Measurements from ENCODE around the gene SPEN. TPM values are rescaled to one million over a fixed set of nuclear protein-coding genes. Genes with fewer than 3 reads are reported as not detected.
"Not testable (repeated sequence)": the region's sequence is repeated elsewhere in the genome, so short reads cannot be mapped to it uniquely, and the experiment has no call there.

Gene SPEN
- total RNA-seq, 4 donors from 2014 or later, result 18.8 to 104 (median 73.8) TPM

DNA sequence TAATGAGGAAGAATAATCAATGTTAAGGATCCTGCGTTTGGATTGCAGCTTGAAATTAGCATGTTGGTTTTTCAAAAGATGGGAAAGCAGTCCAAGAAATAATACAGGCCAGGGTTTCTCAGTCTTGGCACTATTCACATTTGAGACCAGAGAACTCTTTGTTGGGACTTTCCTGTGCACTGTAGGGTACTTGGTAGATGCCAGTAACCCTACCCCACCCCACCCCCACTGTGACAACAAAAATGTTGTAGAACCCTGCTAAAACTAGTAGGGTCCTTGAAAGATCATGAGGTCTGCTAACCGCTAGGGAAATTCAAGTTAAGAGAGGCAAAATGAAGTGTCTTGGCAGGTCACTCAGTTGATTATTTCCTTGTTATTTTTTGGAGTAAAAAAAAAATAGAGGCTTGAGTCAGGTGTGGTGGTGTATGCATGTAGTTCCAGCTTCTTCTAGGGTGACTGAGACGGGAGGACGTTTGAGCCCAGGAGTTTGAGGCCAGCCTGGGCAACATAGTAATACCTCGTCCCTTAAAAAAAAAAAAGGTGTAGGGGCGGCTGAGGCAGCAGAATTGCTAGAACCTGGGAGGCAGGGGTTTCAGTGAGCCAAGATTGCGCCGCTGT is 53.3 kb downstream of the SPEN start:
- Histone ChIP-seq H3K36me3 (no peaks in the 10 kb centered on the region), H3K4me3 (no peak overlapping the region), H3K27ac (no peak overlapping the region), H3K27me3 (no peaks in the 10 kb centered on the region), H3K4me1 (no peaks in the 10 kb centered on the region), H3K9me3 (no peaks in the 10 kb centered on the region)
- no peak for TF ChIP-seq POLR2A (IDR thresholded peaks at IDR 0.05)
- TF ChIP-seq, protein P1, sequence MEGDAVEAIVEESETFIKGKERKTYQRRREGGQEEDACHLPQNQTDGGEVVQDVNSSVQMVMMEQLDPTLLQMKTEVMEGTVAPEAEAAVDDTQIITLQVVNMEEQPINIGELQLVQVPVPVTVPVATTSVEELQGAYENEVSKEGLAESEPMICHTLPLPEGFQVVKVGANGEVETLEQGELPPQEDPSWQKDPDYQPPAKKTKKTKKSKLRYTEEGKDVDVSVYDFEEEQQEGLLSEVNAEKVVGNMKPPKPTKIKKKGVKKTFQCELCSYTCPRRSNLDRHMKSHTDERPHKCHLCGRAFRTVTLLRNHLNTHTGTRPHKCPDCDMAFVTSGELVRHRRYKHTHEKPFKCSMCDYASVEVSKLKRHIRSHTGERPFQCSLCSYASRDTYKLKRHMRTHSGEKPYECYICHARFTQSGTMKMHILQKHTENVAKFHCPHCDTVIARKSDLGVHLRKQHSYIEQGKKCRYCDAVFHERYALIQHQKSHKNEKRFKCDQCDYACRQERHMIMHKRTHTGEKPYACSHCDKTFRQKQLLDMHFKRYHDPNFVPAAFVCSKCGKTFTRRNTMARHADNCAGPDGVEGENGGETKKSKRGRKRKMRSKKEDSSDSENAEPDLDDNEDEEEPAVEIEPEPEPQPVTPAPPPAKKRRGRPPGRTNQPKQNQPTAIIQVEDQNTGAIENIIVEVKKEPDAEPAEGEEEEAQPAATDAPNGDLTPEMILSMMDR (IDR thresholded peaks at IDR 0.05), result no peak
- intact Hi-C loops (cut with DNase I; ENCODE audit: low total_unique reads), result no loop called here
- no peak for DNase-seq

DNA sequence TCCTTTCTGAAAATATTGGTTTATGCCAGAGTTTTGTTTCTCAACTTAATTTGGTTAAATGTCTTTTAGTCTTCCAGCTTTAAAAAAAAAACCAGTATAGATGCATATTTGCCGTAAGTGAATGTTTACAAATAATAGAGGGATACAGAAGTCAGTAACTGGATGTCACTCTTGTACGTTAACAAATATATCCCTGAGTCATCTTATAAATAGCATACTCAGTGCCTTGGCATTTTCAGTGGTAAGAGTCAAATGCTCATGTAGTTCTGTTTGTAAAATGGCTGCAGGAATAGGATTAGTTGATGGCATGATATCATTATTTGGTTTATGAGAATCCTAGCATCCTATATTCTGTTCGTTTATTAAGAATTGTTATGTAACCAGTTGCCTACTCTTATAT is 55.4 kb downstream of the SPEN start:
- Histone ChIP-seq H3K4me3 (no peak overlapping the region), H3K4me1 (peaks cover 0 to 4% of the 10 kb centered on the region in 2 donors)
- no peak for TF ChIP-seq POLR2A (IDR thresholded peaks at IDR 0.05)
- TF ChIP-seq, protein P1 (IDR thresholded peaks at IDR 0.05), result no peak

DNA sequence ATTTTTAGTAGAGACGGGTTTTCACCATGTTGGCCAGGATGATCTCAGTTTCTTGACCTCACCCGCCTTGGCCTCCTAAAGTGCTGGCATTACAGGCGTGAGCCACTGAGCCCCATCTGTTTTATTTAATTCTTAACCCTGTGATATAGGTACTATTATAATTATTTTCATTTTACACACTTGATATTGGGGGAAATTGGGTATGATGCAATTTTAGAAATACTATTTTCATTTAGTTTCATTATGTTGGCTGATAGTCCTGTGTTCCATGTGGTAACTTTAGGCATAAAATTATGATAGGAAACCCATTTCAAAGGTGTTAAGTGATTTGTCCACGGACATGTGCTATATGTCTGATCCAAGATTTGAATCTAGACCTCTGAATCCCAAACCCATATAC is 61.1 kb downstream of the SPEN start:
- Histone ChIP-seq H3K27ac (no peak overlapping the region), H3K36me3 (no peaks in the 10 kb centered on the region), H3K9me3 (no peaks in the 10 kb centered on the region), H3K4me3 (no peak overlapping the region), H3K27me3 (no peaks in the 10 kb centered on the region), H3K4me1 (peaks cover 0 to 4% of the 10 kb centered on the region in 2 donors)
- intact Hi-C loops (cut with DNase I; ENCODE audit: low total_unique reads), result no loop called here
- DNase-seq, result no peak
- TF ChIP-seq POLR2A (IDR thresholded peaks at IDR 0.05), result no peak
- TF ChIP-seq, protein P1 (IDR thresholded peaks at IDR 0.05), result no peak

More for the DNA sequence above, 55.4 kb downstream of the SPEN start:
- no peaks in the 10 kb centered on the region for H3K36me3 ChIP-seq
- no peak for DNase-seq
- H3K27ac ChIP-seq, result no peak overlapping the region
- intact Hi-C loops (cut with DNase I; ENCODE audit: low total_unique reads), result no loop called here
- no peaks in the 10 kb centered on the region for H3K9me3 ChIP-seq
- H3K27me3 ChIP-seq, result no peaks in the 10 kb centered on the region

DNA sequence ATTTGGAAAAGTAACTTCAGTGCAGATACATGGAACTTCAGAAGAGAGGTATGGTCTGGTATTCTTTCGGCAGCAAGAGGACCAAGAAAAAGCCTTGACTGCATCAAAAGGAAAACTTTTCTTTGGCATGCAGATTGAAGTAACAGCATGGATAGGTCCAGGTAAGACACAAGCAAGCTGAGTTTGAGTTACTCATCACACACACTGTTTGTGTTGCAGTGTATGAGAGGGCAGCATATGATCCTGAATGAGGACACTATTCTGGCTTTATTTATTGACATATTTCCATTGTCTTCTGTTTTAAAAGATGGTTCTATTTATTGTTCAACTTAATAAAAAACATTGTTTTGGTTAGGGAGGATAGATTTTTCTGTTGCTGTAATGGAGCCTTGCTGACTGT is 63.6 kb downstream of the SPEN start:
- intact Hi-C loops (cut with DNase I; ENCODE audit: low total_unique reads), result no loop called here

DNA sequence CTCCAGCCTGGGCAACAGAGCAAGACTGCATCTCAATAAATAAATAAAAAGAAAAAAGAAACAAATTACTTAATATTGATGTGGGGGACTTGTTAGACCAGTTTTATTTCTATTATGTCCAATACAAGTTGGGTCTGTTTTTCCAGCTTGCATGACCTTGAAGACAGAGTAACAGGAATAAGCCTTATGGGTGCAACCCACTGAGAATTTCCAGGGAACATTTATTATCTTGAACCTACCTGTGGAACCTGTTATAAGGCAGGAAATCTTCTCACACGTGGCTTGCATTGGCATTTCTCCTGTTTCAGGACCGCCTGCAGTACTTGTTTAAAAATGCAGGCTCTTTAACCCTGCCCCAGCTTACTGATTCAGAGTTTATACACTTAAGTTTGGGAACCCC is 64.4 kb downstream of the SPEN start:
- Histone ChIP-seq H3K4me1 (peaks cover 0 to 4% of the 10 kb centered on the region in 2 donors), H3K27me3 (no peaks in the 10 kb centered on the region), H3K27ac (no peak overlapping the region), H3K9me3 (no peaks in the 10 kb centered on the region), H3K4me3 (no peak overlapping the region), H3K36me3 (no peaks in the 10 kb centered on the region)
- intact Hi-C loops (cut with DNase I; ENCODE audit: low total_unique reads), result no loop called here
- TF ChIP-seq, protein P1 (IDR thresholded peaks at IDR 0.05), result no peak
- TF ChIP-seq POLR2A (IDR thresholded peaks at IDR 0.05), result no peak
- DNase-seq, result no peak

More for the DNA sequence above, 63.6 kb downstream of the SPEN start:
- Histone ChIP-seq H3K4me1 (peaks cover 0 to 4% of the 10 kb centered on the region in 2 donors), H3K36me3 (no peaks in the 10 kb centered on the region), H3K27ac (no peak overlapping the region), H3K9me3 (no peaks in the 10 kb centered on the region), H3K4me3 (no peak overlapping the region), H3K27me3 (no peaks in the 10 kb centered on the region)
- TF ChIP-seq, protein P1 (IDR thresholded peaks at IDR 0.05), result no peak
- TF ChIP-seq POLR2A (IDR thresholded peaks at IDR 0.05), result no peak
- no peak for DNase-seq

DNA sequence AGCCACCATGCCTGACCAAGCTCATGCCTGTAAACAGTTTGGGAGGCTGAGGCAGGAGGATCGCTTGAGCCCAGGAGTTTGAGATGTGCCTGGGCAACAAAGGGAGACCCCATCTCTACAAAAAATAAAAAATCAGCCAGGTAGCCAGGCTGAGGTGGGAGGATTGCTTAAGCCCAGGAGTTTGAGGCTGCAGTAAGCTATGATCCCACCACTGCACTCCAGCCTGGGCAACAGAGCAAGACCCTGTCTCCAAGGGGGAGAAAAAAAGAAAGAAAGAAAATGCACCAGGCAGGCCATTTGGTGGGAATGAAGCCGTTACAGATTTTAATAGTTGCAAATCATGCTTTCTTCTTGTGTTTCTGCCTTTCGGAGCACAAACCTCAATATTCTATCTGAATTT is 66.1 kb downstream of the SPEN start:
- H3K27ac ChIP-seq; DNase-seq; H3K36me3 ChIP-seq; H3K9me3 ChIP-seq; H3K27me3 ChIP-seq; H3K4me1 ChIP-seq; H3K4me3 ChIP-seq; intact Hi-C loops (cut with DNase I; ENCODE audit: low total_unique reads): not testable (repeated sequence)

Measured in uterus (tissue), 4 donors.